H1 (cell line): ENCODE data around the gene PCID2.

Source experiments
- CTCF ChIP-seq, 3 experiments: IDR thresholded peaks; 1 replicate in 2 of 3; 2 replicates in 1 of 3; pipeline versions ENCODE4 v1.5.1 to v1.6.1; 2011; ENCODE audit warnings: low read length in 3 of 3, mild to moderate bottlenecking in 3 of 3, inconsistent platforms in 2 of 3, low read depth in 1 of 3, moderate library complexity in 1 of 3; ENCODE audit not compliant: insufficient read depth in 1 of 3; ENCODE audit errors: control extremely low read depth in 1 of 3
- EZH2 ChIP-seq: fragments of 200-600 bp; sonication (generic); IDR thresholded peaks from 2 replicates; pipeline ENCODE4 v1.7.1; 2012; ENCODE audit warnings: low read depth, mild to moderate bottlenecking, moderate library complexity, low read length, inconsistent platforms; ENCODE audit not compliant: severe bottlenecking
- MAFK ChIP-seq: IDR thresholded peaks from 2 replicates; pipeline ENCODE4 v1.6.1; 2012; ENCODE audit warnings: low read depth, mild to moderate bottlenecking, improper control_type of control experiment, low read length
- POLR2A ChIP-seq, 2 experiments: IDR thresholded peaks; 1 replicate in 1 of 2; 2 replicates in 1 of 2; pipeline ENCODE4 v1.6.1; 2011; ENCODE audit warnings: low read depth in 2 of 2, low read length in 2 of 2, mild to moderate bottlenecking in 2 of 2; ENCODE audit errors: control extremely low read depth in 1 of 2

GRCh38 chr13:113187263-113187669, 21.2 kb downstream of the PCID2 start:
- TF ChIP-seq CTCF (IDR thresholded peaks at IDR 0.05; ENCODE audit: control extremely low read depth in 1 of 3, insufficient read depth in 1 of 3, low read depth in 1 of 3, low read length in 3 of 3), result no peak
- no peak for TF ChIP-seq MAFK
- no peak for TF ChIP-seq EZH2
- TF ChIP-seq POLR2A (IDR thresholded peaks at IDR 0.05; ENCODE audit: control extremely low read depth in 1 of 2, low read depth in 2 of 2, low read length in 2 of 2), result no peak
